Ramos (cell line): ENCODE results near the gene SLC35E2B.
"Not testable (repeated sequence)": the region's sequence is repeated elsewhere in the genome, so short reads cannot be mapped to it uniquely, and the experiment has no call there.

ENCODE experiments used
- in situ Hi-C: fragments of 300-500 bp; cut with MboI; formaldehyde crosslinking; loops from one replicate; pipeline ENCODE4 v1.14.3; 2022; ENCODE audit warnings: low sequenced_read_pairs; ENCODE audit not compliant: unreplicated experiment

Gene SLC35E2B

DNA sequence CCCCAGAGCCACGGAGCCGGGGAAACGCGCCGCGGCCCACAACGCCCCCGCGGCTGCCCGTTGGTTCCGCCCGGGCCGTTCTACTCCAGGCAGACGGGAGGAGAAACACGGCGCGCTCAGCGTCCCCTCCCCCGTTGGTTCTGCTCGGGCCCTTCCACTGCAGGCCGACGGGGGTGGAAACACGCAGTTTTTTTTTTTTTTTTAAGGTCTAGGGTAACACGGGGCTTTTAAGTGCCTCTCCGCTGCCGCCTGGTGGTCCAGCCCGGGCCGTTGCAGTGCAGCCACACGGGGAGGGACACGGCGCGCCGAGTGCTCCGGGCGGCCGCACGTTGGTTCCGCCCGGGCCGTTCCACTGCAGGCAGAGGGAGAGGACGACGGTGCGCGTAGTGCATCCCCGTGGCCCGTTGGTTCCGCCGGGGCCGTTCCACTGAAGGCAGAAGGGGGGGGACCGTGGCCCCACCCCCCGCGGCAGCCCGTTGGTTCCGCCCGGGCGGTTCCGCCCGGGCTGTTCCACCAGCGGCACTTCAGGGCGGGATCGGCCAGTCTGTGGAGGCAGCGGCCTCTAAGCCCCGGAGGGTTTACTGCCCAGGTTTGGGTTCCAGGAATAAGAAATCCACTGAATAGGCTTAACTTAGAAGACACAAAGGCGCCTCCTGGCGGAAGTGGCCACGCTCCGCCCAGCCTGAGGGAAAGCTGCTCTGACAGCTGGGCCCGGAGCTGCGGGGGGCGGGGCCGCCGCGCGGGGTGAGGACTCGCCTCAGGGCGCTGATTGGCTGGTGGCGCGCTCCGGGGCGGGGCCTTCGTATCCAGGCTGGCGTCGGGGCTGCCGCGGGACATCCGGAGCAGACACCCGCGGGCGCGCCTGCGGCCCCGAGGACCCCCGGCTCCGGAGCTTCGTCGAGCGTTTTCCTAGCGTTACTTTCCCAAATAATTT lies at the start of gene SLC35E2B:
Gene SLC35E2B (minus strand): TSS at position 82 of the 934 bp plus-strand sequence. CDS start 16,096 bp downstream, outside the sequence.
- in situ Hi-C loops, result not testable (repeated sequence)

- in situ Hi-C loops, result not testable (repeated sequence)
Observed at GRCh38 chr1:1741013-1741412, 48.4 kb upstream of the SLC35E2B start.

DNA sequence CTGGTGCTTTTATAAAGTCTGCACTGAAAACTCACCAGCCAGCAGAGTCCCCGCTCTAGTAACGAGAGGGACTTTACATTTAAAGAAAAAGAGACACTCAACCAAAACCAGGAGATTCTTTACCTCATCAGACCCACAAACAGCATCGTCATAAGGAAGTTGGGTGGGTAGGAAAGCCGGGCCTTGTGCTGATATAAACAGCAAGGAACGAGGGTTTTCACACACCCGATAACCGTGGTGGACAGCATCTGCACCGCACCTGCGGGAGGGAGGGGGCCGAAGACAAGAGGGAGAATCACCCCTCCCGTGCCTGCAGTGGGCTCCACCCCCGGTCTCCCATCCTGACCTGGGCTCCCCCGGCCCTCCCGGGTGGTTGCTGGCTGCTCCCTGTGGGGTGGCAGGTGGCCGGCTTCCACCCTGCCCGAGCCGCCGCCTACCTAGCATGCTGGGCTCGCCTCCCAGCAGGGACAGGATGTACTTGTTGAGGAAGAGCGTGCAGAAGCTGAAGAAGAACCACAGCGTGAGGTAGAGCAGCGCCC lies 46.3 kb upstream of the SLC35E2B start:
- in situ Hi-C loops, result not testable (repeated sequence)

- in situ Hi-C loops, result not testable (repeated sequence)
Observed at GRCh38 chr1:1737675-1738590, 45.3 kb upstream of the SLC35E2B start.

DNA sequence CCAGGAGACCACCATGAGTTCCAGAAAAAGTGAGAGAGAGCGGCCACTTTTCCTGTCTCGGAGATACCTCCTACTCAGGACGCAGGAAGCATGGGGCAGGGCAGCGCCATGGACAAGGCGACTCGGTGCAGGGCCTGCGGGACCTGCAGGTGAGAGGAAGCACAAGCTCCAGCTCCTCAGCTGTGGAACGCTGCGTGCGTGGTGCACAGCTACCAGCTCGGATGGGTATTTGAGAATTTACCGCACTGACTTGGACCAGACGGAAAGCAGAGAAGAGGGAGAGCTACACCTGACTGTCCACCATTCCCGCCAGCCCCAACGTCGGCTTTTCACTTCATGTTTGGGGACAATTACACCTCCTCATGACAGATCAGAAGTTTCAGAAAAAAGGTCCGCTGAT lies 39.8 kb upstream of the SLC35E2B start:
- in situ Hi-C loops, result no loop called here

GRCh38 chr1:1730870-1731269 lies 38.3 kb upstream of the SLC35E2B start:
- in situ Hi-C loops, result no loop called here

DNA sequence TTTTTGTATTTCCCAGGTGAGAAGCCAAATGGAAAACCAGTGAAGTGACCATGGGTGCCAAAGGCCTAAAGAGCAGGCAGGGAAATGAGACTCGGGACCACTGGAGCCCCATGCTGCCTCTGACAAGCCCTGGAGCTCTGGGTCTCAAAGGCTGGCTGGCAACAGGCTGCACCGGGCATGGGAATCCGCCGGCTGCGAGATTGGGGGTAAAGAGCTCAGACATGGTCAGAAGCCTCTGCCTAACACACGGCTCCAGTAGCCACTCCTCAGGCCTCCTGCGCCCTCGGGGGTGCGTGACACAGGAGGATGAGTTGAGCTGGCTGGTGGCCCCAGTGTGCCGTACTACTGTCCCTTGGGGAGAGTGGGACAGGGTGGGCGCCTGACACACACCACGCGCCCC lies 37.6 kb upstream of the SLC35E2B start:
- in situ Hi-C loops, result not testable (repeated sequence)

DNA sequence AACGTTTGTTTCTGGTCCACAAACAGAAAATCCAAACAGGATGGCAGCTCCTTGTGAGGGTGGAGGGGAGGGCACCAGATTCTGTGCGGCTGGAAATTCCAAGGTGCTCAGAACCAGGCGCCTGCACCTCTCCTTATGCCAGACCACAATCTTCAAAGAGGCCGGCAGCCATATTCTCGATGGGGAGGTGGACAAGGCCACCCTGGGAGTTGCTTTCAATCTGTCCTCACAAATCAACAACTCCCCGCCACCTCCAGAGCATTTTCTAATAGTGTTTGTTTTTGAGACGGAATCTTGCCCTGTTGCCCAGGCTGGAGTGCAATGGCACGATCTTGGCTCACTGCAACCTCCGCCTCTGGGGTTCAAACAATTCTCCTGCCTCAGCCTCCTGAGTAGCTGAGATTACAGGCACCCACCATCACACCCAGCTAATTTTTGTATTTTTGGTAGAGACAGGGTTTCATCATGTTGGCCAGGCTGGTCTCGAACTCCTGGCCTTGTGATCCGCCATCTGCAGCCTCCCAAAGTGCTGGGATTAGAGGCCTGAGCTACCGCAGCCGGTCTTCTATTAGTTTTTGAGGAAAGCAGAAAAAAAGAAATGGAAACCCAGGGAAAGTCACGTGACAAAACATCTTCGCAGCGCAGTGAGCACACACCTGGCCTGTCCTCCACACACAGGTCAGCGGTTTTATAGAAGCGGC lies 36.7 kb upstream of the SLC35E2B start:
- in situ Hi-C loops, result not testable (repeated sequence)

DNA sequence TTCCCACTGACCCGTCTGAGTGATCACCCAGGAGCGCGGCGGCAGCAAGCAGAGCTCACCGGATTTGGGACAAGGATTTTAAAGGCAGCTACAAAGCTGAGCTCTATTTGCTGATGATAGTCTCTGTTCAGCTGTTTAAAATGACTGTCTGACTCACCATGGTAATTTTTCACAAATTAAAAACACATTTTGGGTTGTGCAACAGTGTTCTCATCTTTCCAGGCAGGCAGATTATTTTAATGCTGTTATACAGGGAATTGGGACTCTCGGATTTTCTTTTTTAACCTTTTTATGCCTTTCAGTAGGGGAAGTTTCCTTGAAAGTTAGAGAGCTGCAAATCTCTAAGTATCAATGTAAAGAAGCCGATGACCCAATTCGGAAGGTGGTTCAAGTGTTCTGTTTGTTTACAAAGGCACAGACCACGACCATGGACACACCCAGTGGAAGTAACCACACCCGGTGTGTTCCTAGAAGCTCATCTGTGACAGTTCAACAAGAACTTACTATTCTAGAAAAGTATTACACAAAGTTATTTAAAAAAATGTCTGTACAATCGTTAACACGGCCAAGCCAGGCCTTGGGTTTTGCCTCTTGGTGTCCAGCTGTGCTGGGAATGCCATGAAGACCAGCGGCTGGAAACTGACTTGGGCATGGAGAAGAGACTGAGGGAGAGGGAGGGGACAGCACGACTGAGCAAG lies 35.9 kb upstream of the SLC35E2B start:
- in situ Hi-C loops, result not testable (repeated sequence)

- in situ Hi-C loops, result not testable (repeated sequence)
Observed at GRCh38 chr1:1727131-1727651, 34.6 kb upstream of the SLC35E2B start.

- in situ Hi-C loops, result not testable (repeated sequence)
Observed at GRCh38 chr1:1726088-1726487, 33.5 kb upstream of the SLC35E2B start.

DNA sequence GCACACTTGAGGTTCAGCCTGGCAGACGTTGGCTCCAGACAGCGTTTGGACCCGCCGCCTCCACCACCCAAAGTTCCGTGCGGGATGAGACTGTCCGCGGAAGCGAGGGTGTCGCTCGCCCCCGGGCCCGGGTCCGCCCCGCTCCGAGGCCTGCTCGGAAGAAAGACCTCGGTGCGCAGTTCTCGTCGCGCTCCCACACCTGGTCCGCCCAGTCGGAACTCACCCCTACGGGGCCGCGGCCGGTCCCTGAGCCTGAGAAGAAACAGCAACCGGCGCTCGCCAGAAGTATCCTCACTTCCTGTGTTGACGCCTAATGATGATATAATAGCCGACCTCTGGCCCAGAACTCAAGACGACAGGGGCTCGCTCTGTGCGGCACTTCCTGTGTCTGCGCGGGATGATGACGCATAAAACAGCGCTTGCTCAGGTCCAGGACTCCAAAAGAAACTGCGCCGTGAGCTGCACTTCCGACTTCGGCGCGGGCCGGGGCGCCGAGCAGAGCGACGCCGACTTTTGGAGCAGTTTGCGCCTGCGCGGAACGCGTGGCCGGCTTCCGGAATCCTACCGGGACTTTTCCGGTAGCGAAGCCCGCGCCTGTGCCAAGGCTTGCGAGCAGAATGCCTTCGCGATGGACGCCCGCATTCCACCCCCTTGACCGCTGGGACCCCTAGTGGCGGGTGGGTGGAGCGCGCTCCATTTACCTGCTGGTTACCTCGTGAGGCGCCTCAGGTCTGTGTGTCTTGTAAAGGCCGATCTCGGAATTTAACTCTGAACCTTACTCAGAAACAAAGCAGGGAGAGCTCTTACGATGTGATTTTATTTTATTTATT lies 31.7 kb upstream of the SLC35E2B start, which contains the start of gene CDK11A:
Gene CDK11A (minus strand): TSS at position 323 of the 830 bp plus-strand sequence. CDS start 1,539 bp downstream, outside the sequence.
- in situ Hi-C loops, result not testable (repeated sequence)

DNA sequence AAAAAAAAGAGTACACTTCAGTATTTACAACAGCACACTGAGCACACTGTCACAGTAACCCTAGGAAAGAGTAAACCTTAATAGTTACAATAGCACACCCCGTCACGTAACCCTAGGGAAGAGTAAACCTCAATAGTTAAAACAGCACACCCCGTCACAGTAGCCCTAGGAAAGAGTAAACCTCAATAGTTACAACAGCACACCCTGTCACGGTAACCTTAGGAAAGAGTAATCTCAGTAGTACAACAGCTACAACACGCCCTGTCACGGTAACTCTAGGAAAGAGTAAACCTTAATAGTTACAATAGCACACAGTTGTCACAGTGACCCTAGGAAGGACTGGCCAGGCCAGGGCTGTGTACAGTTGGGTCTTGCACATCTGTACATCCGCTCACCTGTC lies 28.6 kb upstream of the SLC35E2B start:
- in situ Hi-C loops, result no loop called here

- in situ Hi-C loops, result loop anchor here (10.0 kb wide), 1 partner anchor 330 kb away; no protein-coding TSS in a partner anchor
Observed at GRCh38 chr1:1715109-1715883, 22.7 kb upstream of the SLC35E2B start.

DNA sequence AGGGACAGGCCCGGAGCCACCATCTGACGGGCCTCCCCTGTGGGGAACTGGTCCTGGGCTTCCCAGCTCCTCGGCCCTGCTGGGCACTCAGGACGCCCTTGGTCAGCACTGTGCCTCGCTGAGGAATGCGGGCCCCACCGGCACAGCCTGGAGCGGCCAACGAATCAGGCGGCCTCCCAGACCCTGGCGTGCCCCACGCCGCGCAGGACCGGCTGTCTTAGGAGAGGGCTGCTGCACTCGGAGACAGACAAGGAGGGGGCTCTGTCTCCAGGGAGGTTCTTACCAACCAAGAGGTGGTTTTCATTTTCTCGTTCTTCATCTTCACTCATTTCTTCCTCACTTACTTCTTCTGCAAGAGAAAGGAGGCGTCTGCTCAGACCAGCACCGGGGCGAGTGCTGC lies 15.3 kb upstream of the SLC35E2B start:
- in situ Hi-C loops, result not testable (repeated sequence)

DNA sequence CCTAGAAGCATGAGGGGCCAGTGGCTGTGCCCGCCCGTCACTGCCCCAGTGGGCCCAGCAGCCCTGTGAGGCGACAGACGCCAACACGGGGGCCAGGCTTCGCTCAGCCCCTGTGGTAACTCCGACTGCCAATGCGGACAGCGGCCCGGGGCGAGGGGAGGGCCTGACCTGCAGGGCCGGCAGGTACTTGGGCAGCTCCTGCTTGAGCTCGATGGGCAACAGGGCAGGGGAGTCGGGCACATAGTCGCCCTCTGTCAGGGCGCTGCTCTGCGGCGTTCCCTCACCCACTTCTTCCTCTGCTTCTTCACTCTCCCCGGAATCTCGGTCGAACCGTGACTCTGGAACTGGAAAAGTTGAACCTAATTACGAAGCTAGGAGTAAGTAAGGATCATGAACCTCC lies 14.6 kb upstream of the SLC35E2B start:
- in situ Hi-C loops, result not testable (repeated sequence)

- in situ Hi-C loops, result not testable (repeated sequence)
Observed at GRCh38 chr1:1705623-1706022, 13.0 kb upstream of the SLC35E2B start.
